Neuronal stem cell (in vitro differentiated cells): ENCODE measurements around the gene PARVA.

ENCODE experiments used
- DNase-seq: peaks from one replicate; pipeline ENCODE4 v3.0.0-alpha.2; 2013; ENCODE audit warnings: low spot score
- H2AFZ ChIP-seq: one replicate; pipeline ENCODE4 v1.6.1; 2013; ENCODE audit warnings: mild to moderate bottlenecking, low read length, inconsistent platforms
- H2AK5ac ChIP-seq: 2 replicates; pipeline ENCODE4 v1.6.1; 2013; ENCODE audit warnings: low read depth, mild to moderate bottlenecking, inconsistent platforms, low read length, moderate library complexity, mixed read lengths
- H2BK120ac ChIP-seq: 2 replicates; pipeline ENCODE4 v1.6.1; 2013; ENCODE audit warnings: low read depth, mild to moderate bottlenecking, inconsistent platforms, low read length, moderate library complexity, mixed read lengths
- H2BK12ac ChIP-seq: one replicate; pipeline ENCODE4 v1.6.1; 2013; ENCODE audit warnings: low read length, inconsistent platforms
- H2BK15ac ChIP-seq: 2 replicates; pipeline ENCODE4 v1.6.1; 2013; ENCODE audit warnings: mild to moderate bottlenecking, low read length, inconsistent platforms, mixed read lengths
- H2BK5ac ChIP-seq: one replicate; pipeline ENCODE4 v1.6.1; 2013; ENCODE audit warnings: inconsistent platforms, mild to moderate bottlenecking, low read length, moderate library complexity
- H3K14ac ChIP-seq: one replicate; pipeline ENCODE4 v1.6.1; 2013; ENCODE audit warnings: low read length, inconsistent platforms
- H3K18ac ChIP-seq: 2 replicates; pipeline ENCODE4 v1.6.1; 2013; ENCODE audit warnings: low read length, inconsistent platforms
- H3K23ac ChIP-seq: 2 replicates; pipeline ENCODE4 v1.6.1; 2013; ENCODE audit warnings: low read depth, mild to moderate bottlenecking, mixed read lengths, low read length, inconsistent platforms; ENCODE audit not compliant: poor library complexity
- H3K27ac ChIP-seq: replicated peaks from 3 replicates; pipeline ENCODE4 v1.5.1; 2013; ENCODE audit warnings: low read length, inconsistent platforms
- H3K27me3 ChIP-seq, 3 experiments: 2 replicates each; pipeline ENCODE4 v1.6.1; 2013; ENCODE audit warnings: low read length in 3 of 3, mild to moderate bottlenecking in 2 of 3, inconsistent platforms in 1 of 3, low read depth in 1 of 3, mixed read lengths in 1 of 3, moderate library complexity in 1 of 3; ENCODE audit not compliant: control insufficient read depth in 3 of 3, insufficient read depth in 3 of 3
- H3K36me3 ChIP-seq, 2 donors: replicated peaks in 1 of 2; 2 replicates each; pipeline ENCODE4 v1.6.1; 2013; ENCODE audit warnings: low read length in 2 of 2; ENCODE audit not compliant: control insufficient read depth in 2 of 2, insufficient read depth in 2 of 2
- H3K4ac ChIP-seq: 2 replicates; pipeline ENCODE4 v1.6.1; 2013; ENCODE audit warnings: inconsistent platforms, mild to moderate bottlenecking, low read length, moderate library complexity
- H3K4me1 ChIP-seq, 2 donors: 1 replicate in 1 of 2; 2 replicates in 1 of 2; pipeline ENCODE4 v1.6.1; 2013; ENCODE audit warnings: low read length in 2 of 2, low read depth in 1 of 2; ENCODE audit not compliant: control insufficient read depth in 2 of 2, insufficient read depth in 1 of 2
- H3K4me2 ChIP-seq: one replicate; pipeline ENCODE4 v1.6.1; 2013; ENCODE audit warnings: mild to moderate bottlenecking, low read length, inconsistent platforms; ENCODE audit not compliant: insufficient read depth, poor library complexity, severe bottlenecking
- H3K4me3 ChIP-seq, 2 donors: 2 replicates each; pipeline ENCODE4 v1.5.1; 2013; ENCODE audit warnings: low read length in 2 of 2, mild to moderate bottlenecking in 2 of 2, inconsistent platforms in 1 of 2, moderate library complexity in 1 of 2
- H3K79me1 ChIP-seq: one replicate; pipeline ENCODE4 v1.6.1; 2013; ENCODE audit warnings: low read depth, mild to moderate bottlenecking, inconsistent platforms, low read length, moderate library complexity
- H3K9ac ChIP-seq: one replicate; pipeline ENCODE4 v1.6.1; 2013; ENCODE audit warnings: mild to moderate bottlenecking, low read depth, low read length, inconsistent platforms; ENCODE audit not compliant: poor library complexity
- H3K9me3 ChIP-seq, 2 donors: replicated peaks in 1 of 2; 2 replicates each; pipeline versions ENCODE3 to v1.6.1; 2013; ENCODE audit warnings: low read length in 2 of 2, mild to moderate bottlenecking in 2 of 2, inconsistent platforms in 1 of 2, low read depth in 1 of 2, mixed read lengths in 1 of 2, moderate library complexity in 1 of 2; ENCODE audit not compliant: control insufficient read depth in 2 of 2, insufficient read depth in 1 of 2
- H4K8ac ChIP-seq: one replicate; pipeline ENCODE4 v1.6.1; 2013; ENCODE audit warnings: low read depth, mild to moderate bottlenecking, inconsistent platforms, low read length, moderate library complexity
- H4K91ac ChIP-seq: one replicate; pipeline ENCODE4 v1.6.1; 2013; ENCODE audit warnings: low read length, low read depth, mild to moderate bottlenecking, inconsistent platforms; ENCODE audit not compliant: poor library complexity
- WGBS, 2 donors: extraction: QIAGEN DNeasy Blood & Tissue Kit; methylation state at CpG; one replicate each; pipeline ENCODE4 v1.1.7; 2013; ENCODE audit warnings: missing lambda C conversion rate in 2 of 2, mixed read lengths in 1 of 2; ENCODE audit not compliant: insufficient read length in 2 of 2, insufficient replicate concordance in 1 of 2; ENCODE audit errors: extremely low coverage in 2 of 2; 5-methylcytosine and 5-hydroxymethylcytosine counted together

The PARVA gene

GRCh38 chr11:12438291-12438690 is 60.9 kb downstream of the PARVA start:
- H2BK15ac ChIP-seq = no peak overlapping the region
- no peaks in the 10 kb centered on the region for H3K4me1 ChIP-seq
- H3K36me3 ChIP-seq = no peaks in the 10 kb centered on the region
- H2BK5ac ChIP-seq = no peak overlapping the region
- H2BK12ac ChIP-seq = no peak overlapping the region
- H3K27me3 ChIP-seq = no peaks in the 10 kb centered on the region
- no peak overlapping the region for H3K23ac ChIP-seq
- no peak overlapping the region for H3K27ac ChIP-seq
- no peak overlapping the region for H4K8ac ChIP-seq
- no peak overlapping the region for H3K18ac ChIP-seq
- DNase-seq = no peak
- no peak overlapping the region for H3K9ac ChIP-seq
- H2BK120ac ChIP-seq = no peak overlapping the region
- H3K4ac ChIP-seq = no peak overlapping the region
- H3K79me1 ChIP-seq = no peaks in the 10 kb centered on the region
- H4K91ac ChIP-seq = no peak overlapping the region
- no peak overlapping the region for H3K14ac ChIP-seq
- no peak overlapping the region for H3K4me2 ChIP-seq
- H3K4me3 ChIP-seq = no peak overlapping the region
- H2AFZ ChIP-seq = no peak overlapping the region
- H3K9me3 ChIP-seq = peaks cover 0 to 2% of the 10 kb centered on the region in 2 donors
- H2AK5ac ChIP-seq = no peak overlapping the region

- no peaks in the 10 kb centered on the region for H3K4me1 ChIP-seq
- H3K27me3 ChIP-seq = no peaks in the 10 kb centered on the region
- no peak overlapping the region for H3K27ac ChIP-seq
- DNase-seq = no peak
- peaks cover 2% of the 10 kb centered on the region in 2 donors for H3K9me3 ChIP-seq
- no peak overlapping the region for H3K4ac ChIP-seq
- H3K36me3 ChIP-seq = no peaks in the 10 kb centered on the region
- no peak overlapping the region for H3K9ac ChIP-seq
- H3K79me1 ChIP-seq = no peaks in the 10 kb centered on the region
- no peak overlapping the region for H2BK120ac ChIP-seq
- H2BK5ac ChIP-seq = no peak overlapping the region
- no peak overlapping the region for H3K14ac ChIP-seq
- peak overlapping the region; percentile 18 for H2AFZ ChIP-seq
- no peak overlapping the region for H4K91ac ChIP-seq
- H2AK5ac ChIP-seq = no peak overlapping the region
- H4K8ac ChIP-seq = no peak overlapping the region
- no peak overlapping the region for H3K18ac ChIP-seq
- H3K4me2 ChIP-seq = no peak overlapping the region
- H2BK12ac ChIP-seq = no peak overlapping the region
- no peak overlapping the region for H2BK15ac ChIP-seq
- H3K4me3 ChIP-seq = no peak overlapping the region
- H3K23ac ChIP-seq = no peak overlapping the region
- no CpG with 5 or more reads among the region's 4 CpGs for WGBS, 2 donors
These were observed 62.2 kb downstream of the PARVA start for GRCh38 chr11:12439615-12440014.

- no peaks in the 10 kb centered on the region for H3K36me3 ChIP-seq
- no peak overlapping the region for H2AFZ ChIP-seq
- no peak overlapping the region for H3K23ac ChIP-seq
- H3K18ac ChIP-seq = no peak overlapping the region
- H2BK12ac ChIP-seq = no peak overlapping the region
- no peak overlapping the region for H2BK15ac ChIP-seq
- H3K79me1 ChIP-seq = no peaks in the 10 kb centered on the region
- no peak overlapping the region for H2AK5ac ChIP-seq
- no peak for DNase-seq
- no peak overlapping the region for H3K14ac ChIP-seq
- no peak overlapping the region for H3K4me3 ChIP-seq
- no peak overlapping the region for H3K27ac ChIP-seq
- no peak overlapping the region for H3K9ac ChIP-seq
- H3K4me2 ChIP-seq = no peak overlapping the region
- peaks cover 2% of the 10 kb centered on the region in 2 donors for H3K9me3 ChIP-seq
- H3K4ac ChIP-seq = no peak overlapping the region
- no peaks in the 10 kb centered on the region for H3K27me3 ChIP-seq
- whole genome bisulfite sequencing, 2 donors = no CpG with 5 or more reads among the region's 4 CpGs
- peaks cover 0 to 3% of the 10 kb centered on the region in 2 donors for H3K4me1 ChIP-seq
- H2BK120ac ChIP-seq = no peak overlapping the region
- no peak overlapping the region for H4K8ac ChIP-seq
- no peak overlapping the region for H4K91ac ChIP-seq
- H2BK5ac ChIP-seq = no peak overlapping the region
These were observed 63.2 kb downstream of the PARVA start for GRCh38 chr11:12440565-12440964.

GRCh38 chr11:12441231-12441861 is 64.0 kb downstream of the PARVA start:
- Histone ChIP-seq H3K4me2 (no peak overlapping the region), H2BK120ac (no peak overlapping the region), H3K18ac (no peak overlapping the region), H3K4me3 (no peak overlapping the region), H3K9me3 (peaks cover 2% of the 10 kb centered on the region in 2 donors), H3K27me3 (no peaks in the 10 kb centered on the region), H3K27ac (no peak overlapping the region), H2AK5ac (no peak overlapping the region), H3K14ac (no peak overlapping the region), H3K4ac (no peak overlapping the region), H3K9ac (no peak overlapping the region), H2BK5ac (no peak overlapping the region), H3K23ac (no peak overlapping the region), H3K4me1 (peaks cover 0 to 3% of the 10 kb centered on the region in 2 donors), H4K8ac (no peak overlapping the region), H2AFZ (no peak overlapping the region), H4K91ac (no peak overlapping the region), H3K36me3 (no peaks in the 10 kb centered on the region), H3K79me1 (no peaks in the 10 kb centered on the region), H2BK15ac (no peak overlapping the region), H2BK12ac (no peak overlapping the region)
- WGBS, 2 donors = no CpG with 5 or more reads among the region's 7 CpGs
- DNase-seq = no peak
